Neural progenitor cell (in vitro differentiated cells): ENCODE results near the gene SPTLC3. TPM values are rescaled to one million over a fixed set of nuclear protein-coding genes. Genes with fewer than 3 reads are reported as not detected.

Experiments used
- DNase-seq: peaks from one replicate; pipeline ENCODE4 v3.0.0-alpha.2; 2016; ENCODE audit warnings: low spot score
- H2AFZ ChIP-seq: fragments of 200-600 bp; sonication (generic); replicated peaks from 2 replicates; pipeline ENCODE4 v1.6.1; 2016; ENCODE audit warnings: antibody characterized with exemption
- H3F3A ChIP-seq: fragments of 200-600 bp; sonication (generic); 2 replicates; pipeline ENCODE4 v1.6.1; 2016; ENCODE audit warnings: antibody characterized with exemption, low read depth
- H3K27ac ChIP-seq: fragments of 200-600 bp; sonication (generic); 2 replicates; pipeline ENCODE4 v1.5.1; 2016; ENCODE audit warnings: mild to moderate bottlenecking
- H3K27me3 ChIP-seq: fragments of 200-600 bp; sonication (generic); 2 replicates; pipeline ENCODE4 v1.6.1; 2016; ENCODE audit warnings: mild to moderate bottlenecking, moderate library complexity
- H3K36me3 ChIP-seq: fragments of 200-600 bp; sonication (generic); 2 replicates; pipeline ENCODE4 v1.5.1; 2016
- H3K4me1 ChIP-seq: fragments of 200-600 bp; sonication (generic); 2 replicates; pipeline ENCODE4 v1.6.1; 2016; ENCODE audit warnings: mixed run types
- H3K4me2 ChIP-seq: fragments of 200-600 bp; sonication (generic); 2 replicates; pipeline ENCODE4 v1.6.1; 2016
- H3K4me3 ChIP-seq: fragments of 200-600 bp; sonication (generic); 2 replicates; pipeline ENCODE4 v1.5.1; 2016
- H3K79me2 ChIP-seq: fragments of 200-600 bp; sonication (generic); 2 replicates; pipeline ENCODE4 v1.6.1; 2016; ENCODE audit warnings: low read depth
- H3K9ac ChIP-seq: fragments of 200-600 bp; sonication (generic); 2 replicates; pipeline ENCODE4 v1.6.1; 2016
- H3K9me3 ChIP-seq: fragments of 200-600 bp; sonication (generic); 2 replicates; pipeline ENCODE4 v1.5.1; 2016; ENCODE audit warnings: low read depth
- H4K20me1 ChIP-seq: fragments of 200-600 bp; sonication (generic); 2 replicates; pipeline ENCODE4 v1.6.1; 2016; ENCODE audit warnings: low read depth
- H3K27ac Mint-ChIP-seq: 3 replicates; pipeline ENCODE4 v1.8.0; 2021; ENCODE audit warnings: mixed read lengths
- H3K27me3 Mint-ChIP-seq: 2 replicates; pipeline ENCODE4 v1.8.0; 2022; ENCODE audit warnings: low read depth, mild to moderate bottlenecking, inconsistent platforms, moderate library complexity, mixed read lengths; ENCODE audit not compliant: insufficient read depth
- H3K36me3 Mint-ChIP-seq: 3 replicates; pipeline ENCODE4 v1.8.0; 2021; ENCODE audit warnings: mixed read lengths
- H3K4me1 Mint-ChIP-seq: 3 replicates; pipeline ENCODE4 v1.8.0; 2021; ENCODE audit warnings: mixed read lengths
- H3K4me3 Mint-ChIP-seq: 3 replicates; pipeline ENCODE4 v1.8.0; 2021; ENCODE audit warnings: mild to moderate bottlenecking, moderate library complexity, mixed read lengths
- H3K9me3 Mint-ChIP-seq: 3 replicates; pipeline ENCODE4 v1.8.0; 2020; ENCODE audit warnings: mixed read lengths
- CTCF ChIP-seq: fragments of 200-600 bp; sonication (generic); IDR thresholded peaks from 2 replicates; pipeline ENCODE4 v1.5.1; 2017; ENCODE audit warnings: antibody characterized with exemption, mild to moderate bottlenecking
- EZH2 ChIP-seq: fragments of 200-600 bp; sonication (generic); IDR thresholded peaks from 2 replicates; pipeline ENCODE4 v1.6.1; 2017; ENCODE audit warnings: antibody characterized with exemption, mild to moderate bottlenecking, moderate library complexity
- EZH2phosphoT487 ChIP-seq: fragments of 200-600 bp; sonication (generic); IDR thresholded peaks from 2 replicates; pipeline ENCODE4 v1.6.1; 2017; ENCODE audit warnings: antibody characterized with exemption
- total RNA-seq: library from RNA; depleted of rRNA; stranded (reverse); fragments of >200 nt; gene quantifications from 2 replicates; pipeline ENCODE4 v1.2.3, GENCODE V29; 2015; ENCODE audit warnings: low replicate concordance

SPTLC3 gene
- total RNA-seq, 1 donor from 2014 or later, result 4.2 TPM

GRCh38 chr20:13058666-13059389, 50.1 kb downstream of the SPTLC3 start:
- no peak overlapping the region for H3K9ac ChIP-seq
- Mint-ChIP-seq H3K4me1 (no peaks in the 10 kb centered on the region), H3K27me3 (peaks cover 2% of the 10 kb centered on the region), H3K9me3 (no peaks in the 10 kb centered on the region), H3K27ac (no peak overlapping the region), H3K4me3 (no peak overlapping the region), H3K36me3 (no peaks in the 10 kb centered on the region)
- DNase-seq, result no peak
- H4K20me1 ChIP-seq, result no peaks in the 10 kb centered on the region
- no peaks in the 10 kb centered on the region for H3K9me3 ChIP-seq
- H3K4me3 ChIP-seq, result no peak overlapping the region
- no peak overlapping the region for H2AFZ ChIP-seq
- no peak overlapping the region for H3K4me2 ChIP-seq
- no peaks in the 10 kb centered on the region for H3K36me3 ChIP-seq
- H3K27me3 ChIP-seq, result no peaks in the 10 kb centered on the region
- H3K79me2 ChIP-seq, result no peaks in the 10 kb centered on the region
- H3K27ac ChIP-seq, result no peak overlapping the region
- TF ChIP-seq CTCF (no peak), EZH2phosphoT487 (no peak)
- H3K4me1 ChIP-seq, result no peaks in the 10 kb centered on the region
- no peaks in the 10 kb centered on the region for H3F3A ChIP-seq

- no peaks in the 10 kb centered on the region for H3K4me1 ChIP-seq
- no peaks in the 10 kb centered on the region for H3K36me3 Mint-ChIP-seq
- H3K27ac ChIP-seq, result no peak overlapping the region
- no peak overlapping the region for H3K4me2 ChIP-seq
- H3K9me3 ChIP-seq, result no peaks in the 10 kb centered on the region
- H3K9me3 Mint-ChIP-seq, result no peaks in the 10 kb centered on the region
- H3K36me3 ChIP-seq, result no peaks in the 10 kb centered on the region
- H3K4me1 Mint-ChIP-seq, result no peaks in the 10 kb centered on the region
- H3F3A ChIP-seq, result no peaks in the 10 kb centered on the region
- no peaks in the 10 kb centered on the region for H3K79me2 ChIP-seq
- no peaks in the 10 kb centered on the region for H4K20me1 ChIP-seq
- no peak for DNase-seq
- H3K4me3 ChIP-seq, result no peak overlapping the region
- no peak overlapping the region for H3K4me3 Mint-ChIP-seq
- peaks cover 2% of the 10 kb centered on the region for H3K27me3 Mint-ChIP-seq
- H3K9ac ChIP-seq, result no peak overlapping the region
- H3K27ac Mint-ChIP-seq, result no peak overlapping the region
- no peaks in the 10 kb centered on the region for H3K27me3 ChIP-seq
- no peak for TF ChIP-seq EZH2
- no peak for TF ChIP-seq EZH2phosphoT487
- no peak for TF ChIP-seq CTCF
- no peak overlapping the region for H2AFZ ChIP-seq
These were observed 50.8 kb downstream of the SPTLC3 start for GRCh38 chr20:13059398-13060136.

GRCh38 chr20:13060327-13060726, 51.6 kb downstream of the SPTLC3 start:
- no peak overlapping the region for H3K9ac ChIP-seq
- Mint-ChIP-seq H3K4me3 (no peak overlapping the region), H3K27ac (no peak overlapping the region), H3K36me3 (no peaks in the 10 kb centered on the region), H3K4me1 (no peaks in the 10 kb centered on the region), H3K27me3 (peaks cover 2% of the 10 kb centered on the region), H3K9me3 (no peaks in the 10 kb centered on the region)
- no peaks in the 10 kb centered on the region for H3K4me1 ChIP-seq
- H2AFZ ChIP-seq, result no peak overlapping the region
- no peak overlapping the region for H3K4me3 ChIP-seq
- no peaks in the 10 kb centered on the region for H3K9me3 ChIP-seq
- no peak for DNase-seq
- no peak overlapping the region for H3K27ac ChIP-seq
- H3K79me2 ChIP-seq, result no peaks in the 10 kb centered on the region
- no peak for TF ChIP-seq CTCF
- no peak for TF ChIP-seq EZH2phosphoT487
- TF ChIP-seq EZH2, result no peak
- H3K4me2 ChIP-seq, result no peak overlapping the region
- no peaks in the 10 kb centered on the region for H3K36me3 ChIP-seq
- H3K27me3 ChIP-seq, result no peaks in the 10 kb centered on the region
- no peaks in the 10 kb centered on the region for H3F3A ChIP-seq
- H4K20me1 ChIP-seq, result no peaks in the 10 kb centered on the region
